HUES6 (cell line): Measurements from ENCODE around the gene MMP12.

ENCODE experiments used
- H3K27ac ChIP-seq: 2 replicates; pipeline ENCODE4 v1.7.0; 2013; ENCODE audit warnings: low read depth, mild to moderate bottlenecking, low read length, inconsistent platforms
- H3K27me3 ChIP-seq: 2 replicates; pipeline ENCODE4 v1.6.1; 2013; ENCODE audit warnings: low read length; ENCODE audit not compliant: control insufficient read depth, insufficient read depth
- H3K36me3 ChIP-seq: 2 replicates; pipeline ENCODE4 v1.6.1; 2013; ENCODE audit warnings: low read length; ENCODE audit not compliant: control insufficient read depth, insufficient read depth
- H3K4me1 ChIP-seq: 2 replicates; pipeline ENCODE4 v1.6.1; 2013; ENCODE audit warnings: low read length; ENCODE audit not compliant: control insufficient read depth, insufficient read depth
- H3K4me3 ChIP-seq: 2 replicates; pipeline ENCODE4 v1.5.1; 2013; ENCODE audit warnings: low read depth, low read length
- H3K9ac ChIP-seq: one replicate; pipeline ENCODE4 v1.6.1; 2013; ENCODE audit warnings: mild to moderate bottlenecking, low read length
- H3K9me3 ChIP-seq: 2 replicates; pipeline ENCODE4 v1.6.1; 2013; ENCODE audit warnings: low read depth, low read length; ENCODE audit not compliant: control insufficient read depth, insufficient read depth

The MMP12 gene

DNA sequence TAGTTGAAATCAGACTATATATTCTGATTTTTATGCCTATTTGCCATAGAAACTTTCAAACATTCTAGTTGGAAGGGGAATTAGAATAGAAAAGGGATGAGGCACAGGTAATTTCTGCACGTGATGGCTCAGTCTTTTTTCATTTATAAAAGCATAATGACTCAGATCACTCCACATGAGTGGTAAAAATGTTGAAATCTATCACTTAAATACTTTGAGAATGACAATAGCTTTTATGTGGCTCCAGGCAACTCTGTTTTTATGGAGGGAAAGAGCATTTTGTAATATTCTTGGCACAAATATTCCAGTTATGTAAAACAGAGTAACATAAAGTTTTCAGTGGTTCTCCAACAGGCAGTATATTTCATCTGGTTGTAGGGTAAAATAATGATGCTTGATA, 25.5 kb downstream of the MMP12 start:
- no peaks in the 10 kb centered on the region for H3K36me3 ChIP-seq
- no peaks in the 10 kb centered on the region for H3K27me3 ChIP-seq
- H3K4me3 ChIP-seq = no peak overlapping the region
- H3K9ac ChIP-seq = no peak overlapping the region
- no peak overlapping the region for H3K27ac ChIP-seq
- no peaks in the 10 kb centered on the region for H3K9me3 ChIP-seq
- no peaks in the 10 kb centered on the region for H3K4me1 ChIP-seq

DNA sequence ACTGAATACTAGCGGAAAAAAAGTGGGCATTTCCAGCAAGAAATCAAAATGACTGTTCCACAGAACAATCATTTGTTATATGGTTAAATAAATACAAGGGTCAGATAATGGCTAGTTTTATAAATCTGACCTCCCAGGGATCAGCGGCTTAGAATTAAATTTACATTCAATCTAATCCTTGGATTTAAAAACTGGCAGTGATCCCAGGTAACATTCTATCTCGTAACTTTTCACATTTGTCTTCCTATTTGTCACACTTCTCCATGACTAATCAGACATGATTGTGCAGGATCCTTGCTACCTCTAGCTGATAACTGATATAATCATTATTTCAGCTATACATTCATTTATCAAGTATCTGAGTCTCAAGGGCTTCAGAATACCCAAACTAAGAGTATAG, 28.5 kb downstream of the MMP12 start:
- Histone ChIP-seq H3K27ac (no peak overlapping the region), H3K36me3 (no peaks in the 10 kb centered on the region), H3K9ac (no peak overlapping the region), H3K9me3 (no peaks in the 10 kb centered on the region), H3K27me3 (no peaks in the 10 kb centered on the region), H3K4me1 (no peaks in the 10 kb centered on the region), H3K4me3 (no peak overlapping the region)

DNA sequence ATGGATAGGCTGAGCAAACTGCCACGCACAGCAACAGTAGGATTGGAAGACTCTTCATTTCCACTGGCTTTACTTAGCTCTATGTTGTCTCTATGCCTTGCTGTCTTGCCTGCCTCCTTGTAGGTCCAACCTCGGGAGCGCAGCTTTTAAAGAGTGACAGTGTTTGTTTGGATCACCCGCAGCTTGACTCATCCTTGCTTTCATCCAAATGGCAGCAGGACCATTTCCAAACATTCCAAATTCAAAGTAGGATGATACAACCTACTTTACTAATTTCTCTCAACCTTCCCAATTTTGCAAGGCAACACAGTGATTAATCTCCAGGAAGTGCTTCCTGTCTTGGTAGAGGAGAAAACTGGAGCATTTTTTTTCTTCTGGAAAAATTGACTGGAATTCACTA, 31.3 kb downstream of the MMP12 start, which contains the start of gene MMP3:
Gene MMP3, minus strand, starts transcription at position 121 of the 400 bp plus-strand sequence. Its CDS starts 63 bp downstream, at position 58.
- Histone ChIP-seq H3K27me3 (no peaks in the 10 kb centered on the region), H3K4me3 (no peak within 1 kb of the TSS), H3K4me1 (no peaks in the 10 kb centered on the region), H3K9ac (no peak within 1 kb of the TSS), H3K36me3 (no peaks in the 10 kb centered on the region), H3K9me3 (no peaks in the 10 kb centered on the region), H3K27ac (no peak within 1 kb of the TSS)

DNA sequence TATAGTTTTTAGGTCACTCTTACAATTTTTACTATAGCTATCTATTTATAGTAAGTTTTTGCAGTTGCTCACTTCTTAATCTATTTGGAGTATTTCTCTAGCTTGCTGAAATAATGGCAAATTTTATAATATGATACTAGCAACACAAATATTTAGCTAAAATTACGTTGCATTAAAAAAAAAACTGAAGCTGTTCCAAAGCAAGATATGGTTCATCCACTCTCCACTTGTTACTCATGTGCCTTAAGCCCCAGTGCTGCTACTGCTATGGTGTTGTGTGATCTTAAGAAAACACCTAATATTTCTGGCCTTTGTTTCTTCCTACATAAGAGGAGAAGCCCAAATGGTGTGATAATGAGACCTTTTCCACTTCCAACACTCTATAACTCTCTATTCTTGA, 31.9 kb downstream of the MMP12 start:
- H3K4me3 ChIP-seq = no peak overlapping the region
- H3K9ac ChIP-seq = no peak overlapping the region
- H3K4me1 ChIP-seq = no peaks in the 10 kb centered on the region
- H3K9me3 ChIP-seq = no peaks in the 10 kb centered on the region
- no peak overlapping the region for H3K27ac ChIP-seq
- no peaks in the 10 kb centered on the region for H3K27me3 ChIP-seq
- no peaks in the 10 kb centered on the region for H3K36me3 ChIP-seq

- Histone ChIP-seq H3K9me3 (no peaks in the 10 kb centered on the region), H3K4me1 (peaks cover 18% of the 10 kb centered on the region), H3K27ac (no peak overlapping the region), H3K36me3 (no peaks in the 10 kb centered on the region), H3K27me3 (no peaks in the 10 kb centered on the region), H3K9ac (no peak overlapping the region), H3K4me3 (no peak overlapping the region)
Observed at GRCh38 chr11:102840018-102840417, 34.8 kb downstream of the MMP12 start.

GRCh38 chr11:102837646-102838045, 37.1 kb downstream of the MMP12 start:
- no peak overlapping the region for H3K4me3 ChIP-seq
- no peaks in the 10 kb centered on the region for H3K36me3 ChIP-seq
- peaks cover 18% of the 10 kb centered on the region for H3K4me1 ChIP-seq
- no peaks in the 10 kb centered on the region for H3K27me3 ChIP-seq
- no peak overlapping the region for H3K27ac ChIP-seq
- no peak overlapping the region for H3K9ac ChIP-seq
- H3K9me3 ChIP-seq = no peaks in the 10 kb centered on the region

DNA sequence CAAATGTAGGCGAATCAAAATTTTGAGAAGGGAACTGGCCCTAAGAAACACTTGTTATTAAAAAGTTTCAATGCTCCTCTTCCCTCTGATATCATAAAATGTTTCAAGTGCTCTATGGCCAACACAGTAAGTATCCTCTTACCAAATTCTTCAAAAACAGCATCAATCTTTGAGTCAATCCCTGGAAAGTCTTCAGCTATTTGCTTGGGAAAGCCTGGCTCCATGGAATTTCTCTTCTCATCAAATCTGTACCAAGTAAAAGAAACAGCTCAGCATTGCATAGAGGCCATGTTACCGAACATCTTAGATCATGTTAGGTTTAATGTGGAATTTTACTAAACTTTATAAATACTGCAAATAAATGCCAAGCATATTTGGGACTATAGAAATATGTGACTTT, 37.6 kb downstream of the MMP12 start:
- Histone ChIP-seq H3K36me3 (no peaks in the 10 kb centered on the region), H3K9me3 (no peaks in the 10 kb centered on the region), H3K27ac (no peak overlapping the region), H3K4me1 (peaks cover 18% of the 10 kb centered on the region), H3K9ac (no peak overlapping the region), H3K27me3 (no peaks in the 10 kb centered on the region), H3K4me3 (no peak overlapping the region)

GRCh38 chr11:102836290-102836875, 38.4 kb downstream of the MMP12 start:
- Histone ChIP-seq H3K9ac (no peak overlapping the region), H3K27ac (no peak overlapping the region), H3K4me3 (no peak overlapping the region)

GRCh38 chr11:102833731-102834130, 41.1 kb downstream of the MMP12 start:
- Histone ChIP-seq H3K4me3 (no peak overlapping the region), H3K9ac (no peak overlapping the region), H3K36me3 (no peaks in the 10 kb centered on the region), H3K27me3 (no peaks in the 10 kb centered on the region; the same call in 1 of the 2 replicates), H3K4me1 (peaks cover 24% of the 10 kb centered on the region), H3K9me3 (no peaks in the 10 kb centered on the region), H3K27ac (no peak overlapping the region)

More at GRCh38 chr11:102836290-102836875, 38.4 kb downstream of the MMP12 start:
- H3K4me1 ChIP-seq = peaks cover 18% of the 10 kb centered on the region
- no peaks in the 10 kb centered on the region; the same call in 1 of the 2 replicates for H3K27me3 ChIP-seq
- H3K36me3 ChIP-seq = no peaks in the 10 kb centered on the region
- H3K9me3 ChIP-seq = no peaks in the 10 kb centered on the region

DNA sequence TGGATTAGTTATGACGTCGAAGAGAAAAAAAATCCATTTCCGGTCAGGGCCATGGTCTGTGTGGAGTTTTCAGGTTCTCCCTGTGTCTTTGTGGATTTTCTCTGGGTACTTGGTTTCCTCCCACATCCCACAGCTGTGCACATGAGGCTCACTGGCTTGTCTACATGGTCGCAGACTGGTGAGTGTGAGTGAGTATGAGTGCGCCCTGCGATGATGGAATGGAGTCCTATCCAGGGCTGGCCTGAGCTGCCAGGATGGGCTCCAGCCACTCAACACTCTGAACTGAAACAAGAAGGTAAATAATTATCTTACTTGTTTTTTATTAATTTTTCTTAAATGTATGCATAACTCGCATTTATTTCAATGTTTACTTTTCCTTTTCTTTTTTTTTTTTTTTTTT, 42.2 kb downstream of the MMP12 start:
- Histone ChIP-seq H3K27me3 (no peaks in the 10 kb centered on the region; the same call in 1 of the 2 replicates), H3K36me3 (no peaks in the 10 kb centered on the region), H3K9me3 (no peaks in the 10 kb centered on the region), H3K4me1 (peaks cover 24% of the 10 kb centered on the region), H3K27ac (no peak overlapping the region), H3K9ac (no peak overlapping the region), H3K4me3 (no peak overlapping the region)

- H3K27me3 ChIP-seq = no peaks in the 10 kb centered on the region; the same call in 1 of the 2 replicates
Observed at GRCh38 chr11:102831489-102832440, 43.0 kb downstream of the MMP12 start.

More at GRCh38 chr11:102831489-102832440, 43.0 kb downstream of the MMP12 start:
- H3K27ac ChIP-seq = no peak overlapping the region
- peaks cover 20% of the 10 kb centered on the region for H3K4me1 ChIP-seq
- peak overlapping the region; percentile 35; the same call in 1 of the 2 replicates for H3K4me3 ChIP-seq
- no peak overlapping the region for H3K9ac ChIP-seq
- peaks cover 6% of the 10 kb centered on the region; the same call in 1 of the 2 replicates for H3K9me3 ChIP-seq
- no peaks in the 10 kb centered on the region for H3K36me3 ChIP-seq
